HG03108 (cell line): ENCODE results near the gene THAP11.

ENCODE experiments used
- ATAC-seq: cut with Tn5 transposase; IDR thresholded peaks from one replicate; pipeline ENCODE4 v1.9.1; 2021; ENCODE audit warnings: moderate library complexity; ENCODE audit not compliant: unreplicated experiment

The THAP11 gene

DNA sequence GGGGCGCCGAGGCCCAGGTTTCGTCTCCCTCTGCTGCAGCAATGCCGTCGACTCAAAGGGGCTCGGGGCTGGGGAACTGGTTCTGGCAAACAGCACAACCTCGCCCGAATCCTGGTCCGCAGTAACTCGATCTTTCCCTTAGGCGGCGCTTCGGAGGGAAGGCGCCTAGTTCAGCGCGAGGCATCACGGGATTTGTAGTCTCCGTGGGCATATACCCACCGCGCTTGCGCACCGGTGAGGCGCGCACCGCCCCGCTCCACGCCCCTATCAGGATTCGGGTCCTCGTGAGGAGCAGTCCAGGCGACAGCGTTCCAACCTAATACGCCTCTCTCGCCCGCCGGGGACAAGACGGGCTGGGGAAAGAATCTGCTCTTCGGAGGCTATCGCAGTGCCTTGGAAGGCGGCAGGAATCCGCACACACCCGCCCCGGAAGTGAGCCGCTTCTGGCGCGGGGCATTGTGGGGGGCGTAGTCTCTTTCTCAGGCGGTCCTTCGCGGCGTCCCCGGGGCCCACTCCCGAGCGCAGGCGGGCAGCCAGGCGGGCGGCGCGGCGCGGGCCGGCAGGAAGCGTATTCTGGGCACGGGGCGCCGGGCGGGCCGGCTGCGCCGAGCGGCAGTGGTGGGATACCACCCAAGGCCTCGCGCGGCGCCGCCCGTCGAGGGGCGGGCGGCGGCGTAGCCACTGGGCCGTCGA is at the start of gene THAP11:
Gene THAP11 (plus strand): TSS at position 505 of the 693 bp plus-strand sequence. CDS start 235 bp downstream, outside the sequence.
- peak; percentile 35 for ATAC-seq

DNA sequence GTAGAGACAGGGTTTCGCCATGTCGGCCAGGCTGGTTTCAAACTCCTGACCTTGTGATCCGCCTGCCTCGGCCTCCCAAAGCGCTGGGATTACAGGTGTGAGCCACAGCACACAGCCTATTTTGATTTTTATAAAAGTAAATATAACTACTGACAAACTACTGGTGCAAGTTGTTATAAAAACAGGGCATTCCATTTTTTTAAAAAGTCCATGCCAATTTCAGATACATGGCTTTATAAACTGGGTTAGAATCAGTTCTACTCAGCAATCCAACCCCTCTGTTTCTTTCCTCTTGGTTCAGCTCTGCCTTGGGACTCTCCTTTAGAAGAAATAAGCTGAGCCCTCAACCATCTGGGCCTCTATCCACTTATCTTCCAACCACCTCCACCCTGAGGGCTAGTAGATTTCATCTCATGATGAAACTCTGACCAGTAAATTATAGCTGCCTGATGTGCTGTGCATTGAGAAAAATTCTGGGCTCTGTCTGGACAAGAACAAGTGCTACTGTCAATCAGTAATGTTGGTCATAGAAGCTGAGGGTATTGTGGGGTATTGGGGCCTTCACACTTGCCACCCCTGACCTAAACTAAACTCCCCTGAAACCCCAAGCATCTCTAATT is 45.9 kb upstream of the THAP11 start:
- ATAC-seq, result no peak

DNA sequence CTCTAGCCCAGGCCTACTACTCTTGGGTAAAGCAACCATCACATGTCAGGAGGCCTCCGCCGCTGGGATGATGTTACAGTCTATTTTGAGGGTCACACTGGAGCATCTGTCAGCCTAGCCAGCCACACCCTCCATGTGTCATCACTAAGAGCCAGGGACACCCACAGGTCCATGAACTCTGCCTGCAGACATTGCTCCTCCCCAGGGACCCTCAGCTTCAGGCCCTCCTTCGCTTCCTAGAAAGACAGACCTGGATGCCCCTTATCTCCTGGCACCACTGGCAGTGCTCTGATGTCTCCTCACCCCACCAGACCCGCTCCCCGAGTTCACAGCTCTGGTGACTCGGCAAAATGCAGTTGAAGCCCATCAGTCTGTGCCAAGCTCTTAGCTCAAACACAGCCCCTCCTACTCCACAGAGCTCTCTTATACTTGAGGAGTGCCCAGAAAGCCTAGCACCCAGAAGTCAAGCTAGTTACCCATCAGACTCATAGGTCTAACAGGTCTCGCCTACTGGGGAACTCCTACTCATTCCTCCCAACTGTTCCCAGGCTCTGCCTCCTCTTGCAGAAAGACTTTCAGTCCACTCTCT is 41.7 kb upstream of the THAP11 start:
- no peak for ATAC-seq

DNA sequence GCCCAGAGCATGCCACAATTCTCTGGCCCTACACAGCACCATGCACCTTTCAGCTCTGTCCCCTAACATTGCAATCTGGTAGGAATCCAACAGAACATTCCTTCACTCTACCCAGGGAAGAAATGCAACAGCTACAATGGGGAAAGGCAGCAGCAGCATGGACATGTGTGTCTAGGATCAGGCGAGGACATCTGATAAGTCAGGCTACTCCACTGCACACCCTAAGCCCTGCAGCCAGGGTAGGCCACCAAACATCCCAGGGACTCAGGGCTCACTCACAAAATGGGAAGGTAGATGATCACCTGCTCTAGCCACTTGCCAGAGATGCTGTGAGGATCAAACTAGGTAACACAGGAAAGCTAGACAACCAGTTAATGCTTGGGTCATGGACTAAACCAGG is 40.9 kb upstream of the THAP11 start:
- ATAC-seq, result no peak

DNA sequence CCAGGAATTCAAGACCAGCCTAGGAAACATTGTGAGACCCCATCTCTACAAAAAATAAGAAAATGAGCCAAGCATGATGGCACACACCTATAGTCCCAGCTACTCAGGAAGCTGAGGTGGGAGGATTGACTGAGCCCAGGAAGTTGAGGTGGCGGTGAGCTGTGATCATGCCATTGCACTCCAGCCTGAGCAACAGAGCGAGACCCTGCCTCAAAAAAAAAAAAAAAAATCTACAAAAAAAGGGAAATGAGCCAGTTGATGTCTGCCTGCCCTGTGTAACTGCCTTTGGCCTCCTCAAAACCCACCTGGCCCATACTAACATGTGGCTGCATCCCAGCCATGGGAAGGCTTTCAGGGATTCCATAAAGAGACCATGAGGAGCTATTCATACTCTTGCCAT is 40.2 kb upstream of the THAP11 start:
- ATAC-seq, result no peak

DNA sequence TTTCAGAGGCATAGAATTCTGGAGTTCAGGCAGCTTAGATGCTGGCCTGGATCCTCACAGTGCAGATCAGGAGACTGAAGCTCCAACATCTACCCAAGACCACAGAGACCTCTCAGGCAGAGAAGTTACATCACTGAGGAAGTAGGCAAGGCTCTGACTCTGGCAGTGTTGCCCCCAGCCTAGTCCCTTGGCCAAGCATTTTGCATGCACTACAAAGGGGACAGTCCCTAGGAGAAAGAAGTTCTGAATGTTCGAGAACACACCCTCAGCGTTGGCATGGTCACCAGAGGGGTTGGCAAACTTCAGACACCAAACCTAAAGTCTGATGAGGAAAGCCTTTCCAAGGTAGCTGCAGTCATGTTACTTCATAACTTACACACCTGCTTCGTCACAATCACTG is 38.2 kb upstream of the THAP11 start:
- no peak for ATAC-seq

DNA sequence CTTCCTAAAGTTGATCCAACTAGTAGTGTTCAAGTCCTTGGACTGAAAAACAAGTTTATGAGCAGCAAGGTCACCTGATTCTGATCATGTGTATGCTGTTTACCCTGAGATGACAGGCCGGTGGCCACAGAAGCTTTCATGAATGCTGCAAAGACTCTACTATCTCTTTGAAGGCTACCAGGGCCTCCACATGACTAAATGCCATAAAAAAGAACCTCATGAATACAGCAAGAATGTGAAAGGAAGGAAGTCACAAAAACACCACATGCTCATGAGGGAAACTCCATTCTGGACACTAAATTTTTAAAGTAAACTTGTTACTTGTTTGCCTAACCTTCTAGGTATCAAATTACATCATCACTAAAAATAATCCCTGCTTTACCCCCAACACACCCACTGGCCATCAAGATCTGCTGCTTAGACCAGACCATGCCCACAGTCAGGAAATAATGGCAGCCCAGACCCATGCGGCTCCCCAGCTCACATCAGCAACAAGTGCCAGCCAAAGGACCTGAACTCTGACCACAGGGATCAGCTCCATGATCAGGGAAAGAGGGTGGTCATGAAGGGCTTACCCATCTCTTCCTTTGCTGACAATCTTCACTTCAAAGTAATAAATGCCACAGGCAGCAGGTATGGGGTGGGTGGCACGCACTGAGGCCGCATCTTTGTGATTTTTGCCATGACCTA is 37.1 kb upstream of the THAP11 start:
- no peak for ATAC-seq

DNA sequence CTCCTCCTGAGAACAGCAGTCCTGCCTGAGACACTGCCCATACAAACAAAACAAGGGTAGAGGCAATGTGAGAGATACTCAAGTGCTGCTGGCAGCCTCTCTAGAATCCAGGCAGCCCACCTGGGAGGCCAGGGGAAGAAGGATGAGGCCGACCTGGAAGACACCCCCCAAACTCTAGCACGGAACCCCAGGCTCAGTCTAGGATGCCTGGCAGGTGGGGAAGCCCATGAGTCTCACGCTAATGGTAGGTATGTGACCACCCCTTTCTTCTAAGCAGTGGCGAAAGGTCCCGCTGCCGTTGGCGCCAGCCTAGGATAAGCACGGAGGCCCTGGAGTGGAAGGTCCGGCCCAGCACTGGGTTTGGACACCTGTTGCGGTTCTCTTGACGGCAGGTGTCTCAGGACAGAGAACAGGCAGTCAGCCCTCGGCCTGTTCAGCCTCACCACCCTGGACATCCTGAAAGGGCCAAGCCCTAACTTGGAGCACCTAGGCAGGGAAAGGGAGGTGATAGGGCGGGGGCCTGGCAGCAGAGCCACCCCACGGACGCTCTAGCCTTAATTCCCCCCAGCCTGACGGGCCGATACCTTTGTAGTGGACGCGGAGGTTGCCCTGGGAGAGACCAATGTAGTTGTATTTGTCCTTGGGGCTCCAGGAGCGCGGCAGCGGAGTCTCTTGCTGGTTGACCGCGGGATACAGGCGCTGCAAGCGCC is 36.2 kb upstream of the THAP11 start:
- ATAC-seq, result no peak

DNA sequence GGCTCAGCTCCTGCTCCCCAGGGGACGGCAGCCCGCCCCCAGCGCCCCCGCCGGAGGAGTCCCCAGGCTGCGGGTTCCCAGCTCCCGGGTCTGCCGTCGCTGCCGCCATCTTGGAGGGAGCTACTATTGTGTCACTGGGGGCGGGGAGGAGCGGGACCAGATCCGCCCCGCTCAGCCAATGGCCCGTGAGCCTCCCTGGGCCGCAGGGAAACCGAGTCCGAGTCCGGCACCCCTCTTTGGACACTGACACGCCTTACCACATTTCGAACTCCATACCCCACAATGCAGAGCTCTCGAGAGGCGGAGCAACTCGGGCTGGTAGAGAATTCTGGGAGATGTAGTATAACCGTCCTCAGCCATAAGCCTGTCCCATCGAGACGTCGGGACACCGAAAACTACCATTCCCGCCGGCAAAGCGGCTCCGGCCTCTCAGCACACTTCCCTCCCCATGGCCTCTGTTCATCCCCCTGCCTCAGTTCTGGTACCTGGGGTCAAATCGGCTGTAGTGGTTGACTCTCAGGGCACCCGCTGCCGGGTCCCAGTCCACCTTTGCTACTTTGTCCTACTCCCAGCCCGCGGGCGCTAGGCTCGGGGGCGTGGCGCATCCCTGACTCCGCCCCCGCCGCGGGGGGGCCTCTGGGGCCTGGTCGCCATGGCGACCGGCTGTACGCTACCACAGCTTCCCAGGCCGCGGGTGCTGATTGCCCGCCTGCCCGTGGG is 35.5 kb upstream of the THAP11 start, which contains the start of the genes RANBP10 and TSNAXIP1:
Gene RANBP10 (minus strand): TSS at position 133 of the 720 bp plus-strand sequence. CDS start 24 bp downstream, at position 109.
Gene TSNAXIP1 (plus strand): TSS at position 462 of the 720 bp plus-strand sequence. CDS start 261 bp downstream, outside the sequence.
- ATAC-seq, result peak; percentile 89

DNA sequence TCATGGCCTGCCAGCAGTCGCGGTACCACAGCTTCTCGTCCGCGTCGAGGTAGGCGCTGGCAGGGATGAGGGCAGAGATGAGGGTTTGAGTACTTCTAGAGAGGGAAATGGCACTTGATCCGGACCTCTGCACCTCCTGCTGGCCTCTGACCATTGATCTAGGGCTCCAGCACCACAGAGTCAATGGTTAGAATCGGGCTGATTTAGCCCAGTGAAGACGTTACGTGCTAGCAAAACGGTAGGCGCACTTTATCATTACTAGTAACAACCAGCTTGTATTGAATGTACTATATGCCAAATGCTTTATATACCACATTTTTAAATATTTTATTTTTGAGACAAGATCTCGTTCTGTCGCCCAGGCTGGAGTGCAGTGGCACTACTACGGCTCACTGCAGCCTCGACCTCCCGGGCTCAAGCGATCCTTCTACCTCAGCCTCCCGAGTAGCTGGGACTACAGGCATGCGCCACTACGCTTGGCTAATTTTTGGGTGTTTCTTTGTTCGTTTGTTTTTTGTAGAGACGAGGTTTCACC is 34.9 kb upstream of the THAP11 start:
- no peak for ATAC-seq

DNA sequence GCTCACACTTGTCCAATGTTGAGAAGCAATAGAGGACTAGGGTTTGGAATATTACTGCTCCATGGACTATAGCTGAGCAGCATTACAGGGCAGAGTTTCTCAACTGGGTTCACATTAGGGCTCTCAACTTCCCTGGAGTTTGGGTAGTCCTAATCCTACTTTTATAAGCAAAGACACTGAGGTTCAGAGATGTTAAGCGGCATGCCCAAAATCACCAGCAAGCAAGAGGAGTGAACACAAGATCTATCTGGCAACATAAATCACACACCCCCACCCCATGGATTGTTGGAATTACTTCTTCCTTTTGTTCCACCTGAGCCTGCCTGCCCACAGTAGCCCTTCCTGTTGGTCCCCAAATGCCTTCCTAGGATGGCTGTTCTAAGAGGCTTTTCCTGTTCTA is 30.2 kb upstream of the THAP11 start:
- no peak for ATAC-seq

DNA sequence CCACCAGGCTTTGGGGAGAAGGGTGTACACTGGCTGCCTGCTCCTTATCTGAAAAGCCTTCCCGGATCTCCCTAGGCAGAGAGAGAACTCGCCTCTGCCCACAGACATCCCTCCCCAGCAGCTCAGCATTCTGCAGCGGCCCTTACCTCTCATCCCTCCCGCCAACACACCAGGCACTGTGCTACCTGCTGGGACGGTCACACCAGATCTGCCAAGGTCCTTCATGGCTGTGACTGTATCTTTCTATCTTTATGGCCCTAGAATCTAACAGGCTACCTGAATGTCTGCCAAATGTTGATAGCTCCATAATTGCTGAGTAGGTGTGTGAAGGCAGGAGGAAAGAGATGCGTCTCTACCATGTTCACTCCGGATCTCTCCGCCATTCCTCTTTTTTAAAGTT is 27.6 kb upstream of the THAP11 start:
- no peak for ATAC-seq

DNA sequence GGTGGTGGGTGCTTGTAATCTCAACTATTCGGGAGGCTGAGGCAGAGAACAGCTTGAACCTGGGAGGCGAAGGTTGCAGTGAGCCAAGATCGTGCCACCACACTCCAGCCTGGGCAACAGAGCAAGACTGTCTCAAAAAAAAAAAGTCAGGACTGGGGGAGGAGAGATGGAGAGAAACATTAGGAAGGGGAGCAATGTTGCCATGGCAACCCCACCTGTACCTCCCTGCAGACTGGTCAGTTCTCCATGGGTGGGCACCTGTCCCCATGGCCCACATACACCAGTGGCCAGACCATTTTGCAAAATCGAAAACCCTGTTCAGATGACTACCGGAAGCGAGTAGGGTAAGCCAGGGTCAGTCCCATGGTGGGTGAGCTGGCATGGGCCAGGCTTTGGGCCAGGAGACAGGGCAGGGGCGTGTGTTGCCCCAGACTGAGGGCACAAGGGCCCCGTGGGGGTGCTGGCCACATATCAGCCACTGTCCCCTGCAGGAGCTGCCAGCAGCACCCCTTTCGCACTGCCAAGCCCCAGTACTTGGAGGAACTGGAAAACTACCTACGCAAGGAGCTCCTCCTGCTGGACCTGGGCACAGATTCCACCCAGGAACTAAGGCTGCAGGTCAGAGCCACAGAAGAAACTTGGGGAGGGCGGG is 21.4 kb upstream of the THAP11 start:
- ATAC-seq, result no peak

DNA sequence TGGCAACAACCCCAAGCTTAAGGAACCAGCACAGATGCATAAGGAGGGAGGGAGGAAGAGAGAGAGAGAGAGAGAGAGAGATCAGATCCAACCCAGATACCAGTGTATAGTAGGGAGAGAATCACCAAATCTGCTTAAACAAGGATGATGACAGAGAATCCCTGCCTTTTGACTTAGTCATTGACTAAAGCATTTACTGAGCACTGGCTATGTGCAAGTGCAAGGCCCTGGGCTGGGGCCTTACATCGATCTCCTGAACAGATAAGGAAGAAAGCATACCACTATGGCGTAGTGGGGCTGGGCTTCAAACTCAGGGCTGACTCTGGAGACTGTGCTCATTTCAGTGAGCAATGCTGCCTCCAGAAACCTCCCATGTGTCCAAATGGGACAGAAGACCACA is 19.6 kb upstream of the THAP11 start:
- no peak for ATAC-seq

DNA sequence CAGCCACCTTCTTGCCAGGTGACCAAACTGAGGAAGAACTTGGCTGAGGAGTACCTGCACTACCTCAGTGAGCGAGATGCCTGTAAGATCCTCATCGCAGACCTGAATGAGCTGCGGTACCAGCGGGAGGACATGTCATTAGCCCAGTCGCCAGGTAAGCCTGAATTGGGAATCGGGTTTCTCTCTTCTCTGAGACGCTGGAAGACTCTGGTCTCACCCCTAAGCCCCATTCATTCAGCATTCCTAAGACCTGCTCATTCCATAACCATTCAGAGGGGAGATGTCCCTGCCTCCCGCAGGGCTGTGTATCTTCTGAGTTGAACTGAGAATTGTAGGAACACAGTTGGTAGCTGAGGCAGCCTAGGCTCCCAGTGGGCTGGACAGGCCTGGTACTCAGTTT is 17.0 kb upstream of the THAP11 start:
- ATAC-seq, result no peak

DNA sequence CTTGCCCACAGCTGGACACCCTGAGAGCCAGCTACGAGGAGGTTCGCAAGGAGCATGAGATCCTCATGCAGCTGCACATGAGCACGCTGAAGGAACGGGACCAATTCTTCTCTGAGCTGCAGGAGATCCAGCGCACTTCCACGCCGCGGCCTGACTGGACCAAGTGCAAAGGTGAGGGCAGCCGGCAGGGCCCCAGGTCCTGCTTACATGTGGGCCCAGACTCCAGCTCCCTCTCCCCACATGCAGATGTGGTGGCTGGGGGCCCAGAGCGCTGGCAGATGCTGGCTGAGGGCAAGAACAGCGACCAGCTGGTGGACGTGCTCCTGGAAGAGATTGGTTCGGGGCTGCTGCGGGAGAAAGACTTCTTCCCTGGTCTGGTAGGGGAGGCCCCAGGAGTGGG is 16.2 kb upstream of the THAP11 start:
- no peak for ATAC-seq

DNA sequence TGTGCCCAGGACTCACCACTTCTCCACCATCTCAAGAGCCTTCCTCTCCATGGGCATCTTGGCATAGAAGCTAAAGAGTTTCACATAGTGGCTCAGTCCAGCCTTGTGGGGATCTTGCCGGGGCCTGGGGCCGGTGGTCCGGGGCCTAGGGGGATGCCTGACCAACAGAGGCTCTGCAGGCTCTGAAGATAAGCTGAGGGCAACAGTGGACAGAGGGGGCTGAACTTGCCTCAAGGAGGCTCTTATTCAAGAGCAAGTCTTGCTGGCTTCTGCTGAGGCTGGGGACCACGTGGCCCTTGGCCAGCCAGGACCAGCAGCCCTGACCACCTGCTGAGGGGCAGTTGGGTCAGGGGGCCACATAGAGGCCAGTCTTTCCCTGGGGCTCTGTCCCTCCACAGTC is 13.5 kb upstream of the THAP11 start:
- ATAC-seq, result no peak

DNA sequence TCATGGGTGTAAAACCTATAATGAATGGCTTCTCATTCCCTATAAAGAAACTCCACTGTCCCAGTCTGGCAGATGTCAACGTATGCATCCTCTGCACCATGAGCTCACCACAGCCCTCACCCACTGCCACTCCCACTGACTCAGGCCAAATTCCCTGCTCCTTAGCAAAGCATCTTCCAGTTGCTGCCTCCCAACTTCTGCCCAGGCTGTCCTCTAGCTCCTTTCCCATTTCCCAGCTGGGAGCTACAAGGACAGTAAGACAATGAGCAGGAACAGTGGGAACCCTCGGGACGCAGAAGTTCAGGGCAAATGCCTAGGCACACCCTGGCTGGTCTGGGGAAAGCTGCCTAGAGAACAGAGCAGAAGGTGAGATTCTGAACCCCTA is 9.1 kb upstream of the THAP11 start:
- no peak for ATAC-seq

DNA sequence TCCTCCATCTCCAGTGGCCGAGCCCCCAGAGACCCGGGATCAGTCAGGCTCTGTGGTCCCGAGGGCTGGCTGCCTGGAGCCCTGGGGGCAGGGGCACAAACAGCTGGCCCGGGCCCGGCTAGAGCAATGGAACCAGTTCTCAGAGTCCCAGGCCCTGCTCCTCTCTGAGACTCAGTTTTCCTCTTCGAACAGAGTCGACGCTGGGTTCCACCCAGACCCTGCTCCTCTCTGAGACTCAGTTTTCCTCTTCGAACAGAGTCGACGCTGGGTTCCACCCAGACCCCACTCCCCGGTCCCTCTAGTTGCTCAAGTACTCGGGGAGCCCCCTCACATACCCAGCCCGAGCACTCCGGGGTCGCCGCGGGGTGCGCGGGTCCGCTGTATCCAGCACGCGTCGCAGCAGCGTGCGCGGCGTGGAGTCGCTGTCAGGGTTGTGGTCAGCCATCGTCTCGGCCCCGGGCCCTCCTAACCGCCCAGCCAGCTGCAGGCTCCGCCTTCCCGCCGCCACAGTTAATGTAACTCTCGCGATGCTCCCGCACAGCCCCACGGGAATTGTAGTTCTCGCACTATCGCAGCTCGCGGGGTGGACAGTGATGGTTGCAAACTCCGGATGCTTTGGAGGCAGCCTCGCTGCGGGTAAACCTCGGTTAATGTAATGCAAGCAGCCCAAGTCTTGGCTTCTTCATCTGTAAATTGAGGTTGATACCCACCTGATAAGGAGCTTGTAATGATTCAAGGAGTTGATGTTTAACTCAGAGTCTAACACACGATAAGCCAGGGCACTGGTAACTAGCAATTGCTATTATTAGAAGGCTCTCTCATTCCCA is 8.5 kb upstream of the THAP11 start:
- peak; percentile 95 for ATAC-seq
